GM18951 (cell line): ENCODE data around the gene KTN1.
A peak's percentile ranks its signal among the peaks of the same experiment; 100 is the strongest.

ENCODE experiments used
- POLR2A ChIP-seq: IDR thresholded peaks from 4 replicates; pipeline ENCODE4 v1.6.1; 2011; ENCODE audit warnings: mild to moderate bottlenecking; ENCODE audit not compliant: insufficient read length, insufficient read depth; ENCODE audit errors: extremely low read depth
- in situ Hi-C: fragments of 300-500 bp; cut with MboI; formaldehyde crosslinking; loops from one replicate; pipeline ENCODE4 v1.12.0; 2022; ENCODE audit warnings: low sequenced_read_pairs, mixed read lengths, inconsistent platforms; ENCODE audit not compliant: unreplicated experiment

The KTN1 gene, protein sequence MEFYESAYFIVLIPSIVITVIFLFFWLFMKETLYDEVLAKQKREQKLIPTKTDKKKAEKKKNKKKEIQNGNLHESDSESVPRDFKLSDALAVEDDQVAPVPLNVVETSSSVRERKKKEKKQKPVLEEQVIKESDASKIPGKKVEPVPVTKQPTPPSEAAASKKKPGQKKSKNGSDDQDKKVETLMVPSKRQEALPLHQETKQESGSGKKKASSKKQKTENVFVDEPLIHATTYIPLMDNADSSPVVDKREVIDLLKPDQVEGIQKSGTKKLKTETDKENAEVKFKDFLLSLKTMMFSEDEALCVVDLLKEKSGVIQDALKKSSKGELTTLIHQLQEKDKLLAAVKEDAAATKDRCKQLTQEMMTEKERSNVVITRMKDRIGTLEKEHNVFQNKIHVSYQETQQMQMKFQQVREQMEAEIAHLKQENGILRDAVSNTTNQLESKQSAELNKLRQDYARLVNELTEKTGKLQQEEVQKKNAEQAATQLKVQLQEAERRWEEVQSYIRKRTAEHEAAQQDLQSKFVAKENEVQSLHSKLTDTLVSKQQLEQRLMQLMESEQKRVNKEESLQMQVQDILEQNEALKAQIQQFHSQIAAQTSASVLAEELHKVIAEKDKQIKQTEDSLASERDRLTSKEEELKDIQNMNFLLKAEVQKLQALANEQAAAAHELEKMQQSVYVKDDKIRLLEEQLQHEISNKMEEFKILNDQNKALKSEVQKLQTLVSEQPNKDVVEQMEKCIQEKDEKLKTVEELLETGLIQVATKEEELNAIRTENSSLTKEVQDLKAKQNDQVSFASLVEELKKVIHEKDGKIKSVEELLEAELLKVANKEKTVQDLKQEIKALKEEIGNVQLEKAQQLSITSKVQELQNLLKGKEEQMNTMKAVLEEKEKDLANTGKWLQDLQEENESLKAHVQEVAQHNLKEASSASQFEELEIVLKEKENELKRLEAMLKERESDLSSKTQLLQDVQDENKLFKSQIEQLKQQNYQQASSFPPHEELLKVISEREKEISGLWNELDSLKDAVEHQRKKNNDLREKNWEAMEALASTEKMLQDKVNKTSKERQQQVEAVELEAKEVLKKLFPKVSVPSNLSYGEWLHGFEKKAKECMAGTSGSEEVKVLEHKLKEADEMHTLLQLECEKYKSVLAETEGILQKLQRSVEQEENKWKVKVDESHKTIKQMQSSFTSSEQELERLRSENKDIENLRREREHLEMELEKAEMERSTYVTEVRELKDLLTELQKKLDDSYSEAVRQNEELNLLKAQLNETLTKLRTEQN (N-terminal part only)

DNA sequence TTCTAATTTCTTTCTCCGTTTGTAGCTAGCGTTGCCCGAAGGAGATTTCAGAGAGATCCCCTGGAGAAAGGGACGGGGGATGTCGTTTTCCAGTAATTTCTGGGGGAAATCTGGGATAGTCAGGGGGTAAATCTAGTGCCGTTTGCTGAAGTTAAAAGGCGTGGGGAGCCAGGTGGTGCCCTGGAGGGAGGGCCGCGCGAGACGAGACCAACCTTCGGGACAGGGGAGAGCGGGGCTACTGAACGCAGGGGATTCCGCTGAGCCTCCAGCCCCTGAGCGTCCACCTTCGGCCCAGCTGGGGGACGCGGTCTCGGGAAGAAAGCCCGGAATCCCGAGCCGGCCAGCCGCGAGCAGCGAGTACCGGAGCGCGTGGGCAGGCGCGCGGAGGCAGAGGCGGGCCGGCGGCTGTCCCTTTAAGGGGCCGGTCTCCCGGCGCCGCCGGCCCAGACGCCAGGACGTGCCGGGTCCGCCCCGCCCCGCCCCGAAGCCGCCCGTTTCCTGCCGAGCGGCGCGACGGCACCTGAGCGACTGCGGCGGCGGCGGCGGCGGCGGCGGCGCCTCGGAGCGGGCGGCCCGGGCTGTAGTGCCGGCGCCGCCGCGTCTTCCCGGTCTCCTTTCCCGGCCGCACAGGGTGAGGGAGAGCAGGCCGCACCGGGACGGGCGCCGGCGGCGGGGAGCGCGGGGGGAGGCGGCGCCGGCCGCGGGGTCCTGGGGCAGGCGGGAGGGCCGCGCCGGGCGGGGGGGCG lies at the start of gene KTN1:
Gene KTN1, plus strand, starts transcription at position 484 of the 746 bp plus-strand sequence. CDS start 31,842 bp downstream, outside the sequence.
- TF ChIP-seq POLR2A = peak; percentile 80

DNA sequence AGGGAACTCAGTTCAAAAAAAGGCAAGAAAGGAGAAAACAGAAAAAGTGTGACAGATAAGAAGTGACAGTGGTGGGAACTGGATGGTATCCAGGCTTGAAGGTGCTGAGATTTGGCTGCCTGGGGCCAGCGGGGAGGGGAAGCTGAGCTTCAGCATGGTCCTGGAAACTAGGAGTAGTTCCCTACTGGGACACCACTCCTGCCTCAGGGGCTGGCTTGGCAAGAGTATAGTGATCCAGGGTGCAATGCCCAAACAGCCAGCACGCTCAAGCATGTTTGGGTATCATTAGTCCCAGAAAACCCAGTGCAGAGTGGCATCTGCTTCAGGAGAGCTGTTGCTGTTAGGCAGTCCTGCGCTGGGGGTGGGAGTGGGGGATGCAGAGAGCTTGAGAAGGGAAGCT lies 49.5 kb upstream of the KTN1 start:
- TF ChIP-seq POLR2A = no peak
- in situ Hi-C loops = no loop called here

More for the DNA sequence above, at the start of gene KTN1:
- in situ Hi-C loops = no loop called here

DNA sequence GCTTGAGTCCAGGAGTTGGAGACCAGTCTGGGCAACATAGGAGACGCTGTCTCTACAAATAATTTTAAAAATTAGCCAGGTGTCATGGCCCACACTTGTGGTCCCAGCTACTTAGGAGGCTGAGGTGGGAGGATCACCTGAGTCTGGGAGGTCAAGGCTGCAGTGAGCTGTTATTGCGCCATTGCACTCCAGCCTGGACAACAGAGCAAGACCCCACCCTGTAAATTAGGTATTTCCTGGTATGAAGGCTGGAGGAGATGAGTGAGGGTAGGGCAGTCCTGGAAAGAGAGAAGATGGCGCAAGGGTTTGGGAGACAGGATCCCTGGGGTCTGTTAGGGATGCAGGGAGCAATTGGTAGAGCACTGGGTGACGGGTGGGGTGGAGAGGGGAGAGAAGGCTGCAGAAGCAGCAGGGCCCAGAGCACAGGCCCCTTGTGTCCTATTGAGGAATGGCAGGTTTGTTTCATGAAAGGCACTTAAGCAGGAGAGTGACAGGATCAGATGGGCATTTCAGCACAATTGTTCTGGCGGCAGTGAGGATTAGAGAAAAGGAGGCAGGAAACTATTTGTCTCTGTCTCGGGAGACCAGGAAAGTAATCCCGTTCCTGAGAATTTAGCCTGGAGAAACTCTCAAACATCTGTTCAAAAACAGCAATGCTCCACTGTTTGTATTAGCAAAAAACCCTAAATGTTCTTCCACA lies 47.2 kb upstream of the KTN1 start:
- in situ Hi-C loops = no loop called here
- TF ChIP-seq POLR2A = no peak

DNA sequence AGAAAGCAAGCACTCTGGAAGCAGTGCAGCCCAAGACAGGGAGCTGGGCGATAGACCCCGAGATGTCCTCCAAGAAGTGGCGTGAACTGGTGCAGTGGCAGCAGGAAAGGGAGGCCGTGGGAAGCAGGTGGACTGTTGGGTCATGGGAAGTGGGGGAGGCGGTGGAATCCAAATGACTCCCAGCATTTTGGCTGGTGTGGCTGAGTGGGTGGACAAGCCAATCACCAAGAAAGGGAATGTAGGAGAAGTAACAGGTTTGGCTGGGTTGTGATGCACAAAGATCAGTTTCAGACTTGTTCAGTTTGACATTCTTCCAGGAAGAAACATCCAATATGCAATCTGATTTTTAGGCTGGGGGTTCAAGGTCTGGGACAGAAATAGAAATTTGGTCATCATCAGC lies 46.0 kb upstream of the KTN1 start:
- in situ Hi-C loops = no loop called here
- TF ChIP-seq POLR2A = no peak

DNA sequence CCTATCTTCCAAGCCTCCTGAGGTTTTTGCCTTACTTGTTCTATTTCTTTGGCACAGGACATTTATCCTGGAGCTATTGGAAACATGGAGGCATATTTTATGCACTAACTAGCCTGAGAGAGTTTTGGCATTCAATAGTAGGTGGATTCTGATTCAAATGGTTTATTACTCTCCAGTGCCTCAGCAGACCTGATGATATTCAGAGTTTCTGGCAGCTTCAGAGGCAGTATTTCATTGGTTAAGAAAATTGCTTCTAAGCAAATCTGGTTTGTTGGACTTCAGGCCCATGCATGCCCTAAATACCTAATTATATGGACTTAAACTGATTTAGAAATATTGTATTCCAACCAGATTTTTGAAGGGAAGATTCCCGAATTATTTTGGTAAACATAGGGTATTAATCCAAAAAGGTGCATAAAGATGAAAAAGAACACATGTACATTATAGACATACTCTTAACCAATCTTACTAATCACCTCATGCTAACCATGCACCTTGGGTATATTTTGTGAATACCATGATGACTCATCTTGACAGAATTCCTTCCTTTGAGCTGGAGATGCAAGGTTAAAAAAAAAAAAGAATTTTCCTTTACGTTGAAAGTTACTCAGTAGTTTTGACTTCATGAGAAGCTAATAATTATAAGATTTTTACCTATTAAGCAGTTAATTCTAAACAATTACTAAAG lies 44.3 kb upstream of the KTN1 start:
- in situ Hi-C loops = no loop called here

DNA sequence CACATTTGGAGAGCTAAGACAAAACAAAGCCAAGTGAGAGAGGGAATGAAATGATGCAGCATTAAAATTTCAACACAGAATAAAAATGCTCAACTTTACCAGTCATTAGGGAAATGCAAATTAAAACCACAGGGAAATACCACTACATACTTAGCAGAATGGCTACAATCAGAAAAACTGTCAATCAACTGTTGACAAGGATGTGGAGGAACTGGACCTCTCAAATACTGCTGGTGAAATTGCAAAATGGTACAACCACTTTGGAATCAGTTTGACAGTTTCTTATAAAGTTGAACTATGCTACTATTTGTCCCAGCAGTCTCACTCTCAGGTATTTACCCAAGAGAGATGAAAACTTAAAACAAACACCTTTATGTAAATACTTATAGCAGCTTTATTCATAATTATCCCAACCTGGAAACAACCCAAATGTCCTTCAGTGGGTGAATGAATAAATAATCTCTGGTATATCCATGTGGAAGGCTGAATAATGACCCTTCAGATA lies 43.8 kb upstream of the KTN1 start:
- in situ Hi-C loops = no loop called here
- no peak for TF ChIP-seq POLR2A

More for the DNA sequence above, 44.3 kb upstream of the KTN1 start:
- TF ChIP-seq POLR2A = no peak

DNA sequence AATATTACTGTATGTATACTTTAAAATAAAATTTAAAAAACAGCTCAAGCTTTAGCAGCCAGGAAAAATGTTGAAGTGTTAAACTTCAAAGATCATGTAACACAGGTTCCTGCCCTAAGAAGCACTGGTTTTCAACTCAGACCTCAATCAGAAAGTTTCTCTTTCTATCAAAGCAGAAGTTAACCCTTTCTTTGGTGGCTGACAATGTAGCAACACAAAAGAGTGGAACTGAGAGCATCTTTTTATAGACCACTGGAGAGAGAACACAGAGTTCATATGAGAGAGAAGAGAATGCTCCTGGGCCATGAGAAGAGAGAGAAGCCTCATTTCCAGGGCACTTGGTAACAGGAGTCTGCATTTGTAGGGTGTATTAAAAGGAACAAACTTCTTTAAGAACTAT lies 42.2 kb upstream of the KTN1 start:
- TF ChIP-seq POLR2A = no peak
- in situ Hi-C loops = no loop called here

DNA sequence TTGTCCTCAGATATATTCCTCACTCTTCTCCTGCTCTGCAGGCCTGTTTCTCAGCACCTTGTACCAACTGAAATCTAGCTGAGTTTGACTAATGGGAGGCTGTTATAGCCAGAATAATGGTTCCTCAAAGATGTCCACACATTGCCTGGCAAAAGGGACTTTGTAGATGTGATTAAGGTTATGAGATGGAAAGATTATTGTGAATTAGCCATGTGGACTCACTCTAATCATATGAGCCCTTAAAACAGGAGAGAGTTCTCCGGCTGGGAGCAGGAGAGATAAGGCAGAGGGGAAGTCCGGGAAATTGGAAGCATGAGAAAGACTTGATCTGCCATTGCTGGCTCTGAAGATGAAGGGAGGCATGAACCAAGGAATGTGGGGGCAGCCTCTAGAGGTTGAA lies 40.0 kb upstream of the KTN1 start:
- in situ Hi-C loops = no loop called here
- TF ChIP-seq POLR2A = no peak

DNA sequence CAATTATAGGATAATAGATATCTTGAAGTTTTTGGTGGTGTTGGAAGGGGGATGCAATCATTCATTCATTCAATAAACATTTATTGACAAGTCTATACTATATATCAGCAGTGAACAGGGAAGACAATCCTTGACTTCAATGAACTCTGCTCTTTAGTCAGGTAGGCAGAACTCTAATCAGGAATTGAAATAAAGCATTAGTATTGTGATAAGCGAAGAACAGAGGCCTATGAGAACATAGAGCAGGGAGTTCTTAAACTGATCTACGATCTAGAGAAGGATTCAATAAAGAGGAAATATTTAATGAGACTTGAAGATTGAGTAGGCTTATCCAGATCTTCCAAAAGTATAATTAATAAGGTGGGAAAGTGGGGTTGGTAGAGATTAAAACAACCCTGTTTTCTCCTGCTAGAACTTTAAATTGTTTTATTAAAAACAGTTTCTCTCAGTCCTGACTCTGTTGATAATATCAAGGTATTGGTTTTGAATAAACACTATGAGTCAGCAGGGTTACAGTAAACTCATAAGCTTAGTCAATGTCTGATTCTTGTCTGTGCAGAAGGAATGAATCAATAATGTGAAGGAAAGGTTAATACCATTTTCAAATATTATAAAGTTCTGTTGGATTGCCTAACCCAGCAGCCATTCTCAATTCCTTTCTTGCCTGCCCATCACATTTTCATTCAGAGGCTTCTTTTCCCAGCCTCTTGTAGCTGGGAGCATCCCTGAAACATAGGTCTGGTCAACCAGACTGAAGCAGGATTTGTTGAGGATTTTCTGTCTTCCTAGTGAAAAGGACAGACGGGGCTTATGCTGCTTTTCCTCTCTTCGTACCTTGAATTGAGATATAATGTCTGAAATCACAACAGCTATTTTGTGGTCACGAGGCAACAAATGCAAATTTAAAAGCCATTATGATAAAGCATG lies 38.9 kb upstream of the KTN1 start:
- TF ChIP-seq POLR2A = no peak
- in situ Hi-C loops = no loop called here

DNA sequence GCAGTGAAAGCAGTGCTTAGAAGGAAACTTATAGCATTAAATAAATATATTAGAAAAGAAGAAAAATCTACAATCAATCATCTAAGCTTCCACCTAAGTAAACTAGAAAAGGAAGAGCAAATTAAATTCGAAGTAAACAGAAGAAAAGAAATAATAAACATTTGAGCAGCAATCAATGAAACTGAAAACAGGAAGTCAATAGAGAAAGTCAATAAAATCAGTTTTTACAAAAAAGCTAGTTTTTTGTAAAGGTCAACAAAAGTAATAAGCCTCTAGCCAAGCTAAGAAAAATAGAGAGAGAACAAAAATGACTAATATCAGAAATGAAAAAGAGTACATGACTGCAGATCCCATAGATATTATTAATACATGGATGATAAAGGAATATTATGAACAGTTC lies 34.2 kb upstream of the KTN1 start:
- in situ Hi-C loops = no loop called here

More for the DNA sequence above, 34.2 kb upstream of the KTN1 start:
- TF ChIP-seq POLR2A = no peak
